Smooth muscle cell (in vitro differentiated cells): ENCODE measurements around the gene BBIP1. TPM values are rescaled to one million over a fixed set of nuclear protein-coding genes. Genes with fewer than 3 reads are reported as not detected.

Experiments
- DNase-seq: peaks from one replicate; lab custom pipeline; 2025; ENCODE audit not compliant: unreplicated experiment; lab: John Stamatoyannopoulos, UW
- H2AFZ ChIP-seq: fragments of 200-600 bp; sonication (generic); 2 replicates; pipeline ENCODE4 v1.6.0; 2016; ENCODE audit warnings: antibody characterized with exemption, low read depth, mild to moderate bottlenecking
- H3F3A ChIP-seq: fragments of 200-600 bp; sonication (generic); 2 replicates; pipeline ENCODE4 v1.6.0; 2017; ENCODE audit warnings: antibody characterized with exemption, low read depth
- H3K27ac ChIP-seq: fragments of 200-600 bp; sonication (generic); 2 replicates; pipeline ENCODE4 v1.5.1; 2016; ENCODE audit warnings: low read depth, mild to moderate bottlenecking
- H3K27me3 ChIP-seq: fragments of 200-600 bp; sonication (generic); 2 replicates; pipeline ENCODE4 v1.6.1; 2016; ENCODE audit warnings: low read depth, mild to moderate bottlenecking
- H3K36me3 ChIP-seq: fragments of 200-600 bp; sonication (generic); 2 replicates; pipeline ENCODE4 v1.5.1; 2016; ENCODE audit warnings: low read depth
- H3K4me1 ChIP-seq: fragments of 200-600 bp; sonication (generic); 2 replicates; pipeline ENCODE4 v1.5.1; 2016; ENCODE audit warnings: low read depth
- H3K4me2 ChIP-seq: fragments of 200-600 bp; sonication (generic); 2 replicates; pipeline ENCODE4 v1.6.0; 2016; ENCODE audit warnings: mild to moderate bottlenecking
- H3K4me3 ChIP-seq: fragments of 200-600 bp; sonication (generic); 2 replicates; pipeline ENCODE4 v1.5.1; 2016; ENCODE audit warnings: mild to moderate bottlenecking
- H3K79me2 ChIP-seq: fragments of 200-600 bp; sonication (generic); 2 replicates; pipeline ENCODE4 v1.6.0; 2016; ENCODE audit warnings: low read depth, mild to moderate bottlenecking
- H3K9ac ChIP-seq: fragments of 200-600 bp; sonication (generic); 2 replicates; pipeline ENCODE4 v1.6.0; 2016; ENCODE audit warnings: low read depth
- H3K9me3 ChIP-seq: fragments of 200-600 bp; sonication (generic); replicated peaks from 2 replicates; pipeline ENCODE4 v1.5.1; 2016; ENCODE audit warnings: low read depth
- H4K20me1 ChIP-seq: fragments of 200-600 bp; sonication (generic); 2 replicates; pipeline ENCODE4 v1.6.0; 2016; ENCODE audit warnings: low read depth
- WGBS: methylation state at CpG from one replicate; pipeline ENCODE4 v1.1.7; 2016; ENCODE audit warnings: low lambda C conversion rate; 5-methylcytosine and 5-hydroxymethylcytosine counted together
- polyA plus RNA-seq: library from polyadenylated mRNA; unstranded; fragments of >200 nt; fragmentation: Nextera tagmentation; extraction: Ambion mirVana; gene quantifications from 2 replicates; pipeline ENCODE4 v1.2.1, GENCODE V29; 2016
- total RNA-seq: library from RNA; depleted of rRNA; stranded (reverse); fragments of >200 nt; gene quantifications from 2 replicates; pipeline ENCODE4 v1.2.3, GENCODE V29; 2014
- TF ChIP-seq, protein P1 (sequence below): fragments of 200-600 bp; sonication (generic); IDR thresholded peaks from 2 replicates; pipeline ENCODE4 v1.5.1; 2017; ENCODE audit warnings: borderline replicate concordance, mild to moderate bottlenecking, antibody characterized with exemption; ENCODE audit not compliant: insufficient read depth, poor library complexity, severe bottlenecking

Gene BBIP1
- total and polyA plus RNA-seq, 2 experiments from 2014 or later, result 17.8 to 22.3 TPM

- Histone ChIP-seq H3K4me1 (no peaks in the 10 kb centered on the region), H3K36me3 (peaks cover 4% of the 10 kb centered on the region), H2AFZ (no peak overlapping the region), H3F3A (no peaks in the 10 kb centered on the region), H3K27ac (peak overlapping the region; percentile 27), H3K9me3 (no peaks in the 10 kb centered on the region), H3K27me3 (no peaks in the 10 kb centered on the region), H4K20me1 (peaks cover 9% of the 10 kb centered on the region), H3K4me3 (no peak overlapping the region), H3K9ac (no peak overlapping the region), H3K4me2 (no peak overlapping the region), H3K79me2 (peaks cover 12% of the 10 kb centered on the region)
- no peak for DNase-seq
- TF ChIP-seq, protein P1, sequence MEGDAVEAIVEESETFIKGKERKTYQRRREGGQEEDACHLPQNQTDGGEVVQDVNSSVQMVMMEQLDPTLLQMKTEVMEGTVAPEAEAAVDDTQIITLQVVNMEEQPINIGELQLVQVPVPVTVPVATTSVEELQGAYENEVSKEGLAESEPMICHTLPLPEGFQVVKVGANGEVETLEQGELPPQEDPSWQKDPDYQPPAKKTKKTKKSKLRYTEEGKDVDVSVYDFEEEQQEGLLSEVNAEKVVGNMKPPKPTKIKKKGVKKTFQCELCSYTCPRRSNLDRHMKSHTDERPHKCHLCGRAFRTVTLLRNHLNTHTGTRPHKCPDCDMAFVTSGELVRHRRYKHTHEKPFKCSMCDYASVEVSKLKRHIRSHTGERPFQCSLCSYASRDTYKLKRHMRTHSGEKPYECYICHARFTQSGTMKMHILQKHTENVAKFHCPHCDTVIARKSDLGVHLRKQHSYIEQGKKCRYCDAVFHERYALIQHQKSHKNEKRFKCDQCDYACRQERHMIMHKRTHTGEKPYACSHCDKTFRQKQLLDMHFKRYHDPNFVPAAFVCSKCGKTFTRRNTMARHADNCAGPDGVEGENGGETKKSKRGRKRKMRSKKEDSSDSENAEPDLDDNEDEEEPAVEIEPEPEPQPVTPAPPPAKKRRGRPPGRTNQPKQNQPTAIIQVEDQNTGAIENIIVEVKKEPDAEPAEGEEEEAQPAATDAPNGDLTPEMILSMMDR, result no peak
Observed at GRCh38 chr10:110898391-110898790, 20.6 kb downstream of the BBIP1 start.

DNA sequence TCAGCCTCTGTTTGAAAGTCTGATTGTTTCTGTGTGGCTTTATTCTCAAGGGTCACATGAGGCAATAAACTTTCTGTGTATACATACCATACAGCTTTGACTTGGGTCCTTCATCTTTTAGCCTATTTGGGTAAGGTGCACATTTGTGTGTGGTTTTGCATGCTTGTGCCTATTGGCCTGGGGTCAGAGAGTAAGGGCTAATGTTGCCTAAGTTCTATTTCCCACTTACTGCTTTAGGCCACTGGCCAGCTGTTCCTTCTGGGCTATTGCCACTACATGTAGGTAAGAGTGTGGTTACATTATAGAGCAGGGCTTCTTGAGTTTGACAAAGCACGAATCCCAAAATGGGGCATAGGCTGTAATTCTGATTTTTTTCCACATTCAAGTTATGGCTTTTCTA lies 21.8 kb downstream of the BBIP1 start:
- no peak overlapping the region for H2AFZ ChIP-seq
- no peak overlapping the region for H3K4me2 ChIP-seq
- no peaks in the 10 kb centered on the region for H3K27me3 ChIP-seq
- H3K9me3 ChIP-seq, result no peaks in the 10 kb centered on the region
- no peaks in the 10 kb centered on the region for H3F3A ChIP-seq
- no peak overlapping the region for H3K9ac ChIP-seq
- 100% methylated on average over 1 of the region's 1 CpG for WGBS
- TF ChIP-seq, protein P1, result no peak
- peaks cover 12% of the 10 kb centered on the region for H4K20me1 ChIP-seq
- H3K4me1 ChIP-seq, result no peaks in the 10 kb centered on the region
- H3K4me3 ChIP-seq, result no peak overlapping the region
- no peak for DNase-seq
- peaks cover 4% of the 10 kb centered on the region for H3K36me3 ChIP-seq
- H3K27ac ChIP-seq, result no peak overlapping the region
- peaks cover 12% of the 10 kb centered on the region for H3K79me2 ChIP-seq

GRCh38 chr10:110893559-110894179 lies 25.3 kb downstream of the BBIP1 start:
- Histone ChIP-seq H4K20me1 (peaks cover 12% of the 10 kb centered on the region), H3K9ac (no peak overlapping the region), H3K79me2 (peaks cover 12% of the 10 kb centered on the region), H3K4me2 (no peak overlapping the region), H3K27ac (no peak overlapping the region), H3F3A (no peaks in the 10 kb centered on the region), H3K4me3 (no peak overlapping the region), H3K9me3 (no peaks in the 10 kb centered on the region), H3K36me3 (peaks cover 10% of the 10 kb centered on the region), H2AFZ (no peak overlapping the region), H3K27me3 (no peaks in the 10 kb centered on the region), H3K4me1 (no peaks in the 10 kb centered on the region)
- TF ChIP-seq, protein P1, result peak; percentile 60
- no peak for DNase-seq
- 62% methylated on average over 4 of the region's 4 CpGs for WGBS
